PFSK-1 (cell line): ENCODE results near the gene RAB5B. TPM values are rescaled to one million over a fixed set of nuclear protein-coding genes. Genes with fewer than 3 reads are reported as not detected.

ENCODE experiments used
- FOXP2 ChIP-seq: optimal IDR thresholded peaks from 2 replicates; pipeline ENCODE3; 2011; ENCODE audit warnings: borderline replicate concordance, control low read depth, inconsistent platforms; ENCODE audit not compliant: insufficient read depth; ENCODE audit errors: extremely low read length, extremely low read depth
- POLR2AphosphoS5 ChIP-seq: IDR thresholded peaks from 2 replicates; pipeline ENCODE4 v1.6.1; 2012; ENCODE audit warnings: low read depth, mild to moderate bottlenecking, control low read depth, low read length, moderate library complexity
- REST ChIP-seq, 2 experiments: IDR thresholded peaks; 2 replicates each; pipeline versions ENCODE4 v1.6.1 to v1.8.0; 2011 to 2012; ENCODE audit warnings: low read depth in 2 of 2, low read length in 2 of 2, control low read depth in 1 of 2, inconsistent platforms in 1 of 2, mild to moderate bottlenecking in 1 of 2, moderate library complexity in 1 of 2; ENCODE audit not compliant: insufficient read depth in 1 of 2
- SIN3A ChIP-seq: IDR thresholded peaks from 2 replicates; pipeline ENCODE4 v1.6.1; 2012; ENCODE audit warnings: mild to moderate bottlenecking, low read length, moderate library complexity, borderline replicate concordance; ENCODE audit not compliant: insufficient read depth
- TAF1 ChIP-seq: IDR thresholded peaks from 2 replicates; pipeline ENCODE4 v1.6.1; 2012; ENCODE audit warnings: low read length, control low read depth, borderline replicate concordance; ENCODE audit not compliant: insufficient read depth
- polyA plus RNA-seq: library from polyadenylated mRNA; unstranded; fragments of >200 nt; gene quantifications from one replicate; pipeline ENCODE4 v1.2.1, GENCODE V29; 2012; ENCODE audit warnings: low read depth, missing spikeins; ENCODE audit not compliant: insufficient read length

Gene RAB5B
- polyA plus RNA-seq, result 41.0 TPM

GRCh38 chr12:55973599-55974307, at the start of gene RAB5B:
TSS of gene RAB5B (plus strand) at chr12:55974078. CDS start at chr12:55986961, 12,883 bp downstream.
- TF ChIP-seq REST (IDR thresholded peaks at IDR 0.05; ENCODE audit: insufficient read depth in 1 of 2, low read depth in 2 of 2, low read length in 2 of 2), result 0 out of 4 replicates have a peak, but pooled peaks of 1 of the 2 experiments have one; percentile 19
- peak; percentile 47; the same call in 1 of the 2 replicates for TF ChIP-seq TAF1
- TF ChIP-seq SIN3A, result 0 out of 2 replicates have a peak, but pooled peaks have one; percentile 14
- TF ChIP-seq FOXP2, result peak; percentile 25
- TF ChIP-seq POLR2AphosphoS5, result peak; percentile 74; the same call in 1 of the 2 replicates

GRCh38 chr12:55925371-55925770, 48.5 kb upstream of the RAB5B start:
- TF ChIP-seq FOXP2 (no peak), SIN3A (no peak), REST (IDR thresholded peaks at IDR 0.05; ENCODE audit: insufficient read depth in 1 of 2, low read depth in 2 of 2, low read length in 2 of 2) (no peak)

GRCh38 chr12:55925870-55926737, 47.8 kb upstream of the RAB5B start:
- TF ChIP-seq TAF1, result no peak
- TF ChIP-seq POLR2AphosphoS5, result no peak
- TF ChIP-seq FOXP2, result no peak
- no peak for TF ChIP-seq REST (IDR thresholded peaks at IDR 0.05; ENCODE audit: insufficient read depth in 1 of 2, low read depth in 2 of 2, low read length in 2 of 2)
- no peak for TF ChIP-seq SIN3A

- TF ChIP-seq POLR2AphosphoS5, result peak; percentile 60; the same call in 1 of the 2 replicates
- TF ChIP-seq TAF1, result peak; percentile 77; the same call in 1 of the 2 replicates
- no peak for TF ChIP-seq FOXP2
- TF ChIP-seq SIN3A, result peak; percentile 78; the same call in 1 of the 2 replicates
- TF ChIP-seq REST (IDR thresholded peaks at IDR 0.05; ENCODE audit: insufficient read depth in 1 of 2, low read depth in 2 of 2, low read length in 2 of 2), result peak in 1 of 2 experiments; percentile 41; a peak in 2 of 4 replicates
Observed at GRCh38 chr12:55926738-55927587, 46.9 kb upstream of the RAB5B start.
